Esophagus muscularis mucosa (tissue), 4 donors: Measurements from ENCODE around the gene BTBD1.

ENCODE experiments used
- EP300 ChIP-seq: sonication (generic); formaldehyde crosslinking; IDR thresholded peaks from one replicate; pipeline ENCODE4 v1.6.1; 2017; ENCODE audit warnings: antibody characterized with exemption
- POLR2A ChIP-seq: fragments of 450-650 bp; IDR thresholded peaks from one replicate; pipeline ENCODE4 v1.6.1; 2017; ENCODE audit warnings: antibody characterized with exemption, moderate library complexity, mild to moderate bottlenecking, low read depth
- POLR2AphosphoS5 ChIP-seq, 2 donors: sonication (generic); formaldehyde crosslinking; IDR thresholded peaks; one replicate each; pipeline ENCODE4 v1.6.1; 2017; ENCODE audit warnings: antibody characterized with exemption in 2 of 2
- TF ChIP-seq, protein P1 (sequence below), 3 experiments: fragments of 200-600 bp in 2 of 3; fragments of 450-650 bp in 1 of 3; sonication (generic) in 2 of 3; IDR thresholded peaks; one replicate each; pipeline ENCODE4 v1.5.1; 2017 to 2019; ENCODE audit warnings: antibody characterized with exemption in 3 of 3, mild to moderate bottlenecking in 2 of 3, moderate library complexity in 1 of 3

DNA sequence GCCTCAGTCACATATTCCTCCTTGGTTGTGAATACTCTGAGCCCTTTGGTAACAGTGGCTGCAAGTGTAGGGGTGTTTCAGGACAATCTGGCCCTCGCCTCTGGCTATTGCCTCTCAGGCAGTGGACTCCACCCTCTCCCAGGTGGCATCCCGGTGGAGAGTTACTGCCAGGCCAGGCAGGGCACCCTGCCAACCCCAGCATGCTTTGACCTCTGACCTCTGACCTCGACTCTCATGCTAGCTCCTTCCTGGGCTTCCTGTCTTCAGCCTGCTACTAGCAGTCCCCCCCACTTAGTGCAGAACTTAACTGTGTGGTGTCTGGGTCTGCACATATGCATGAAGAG lies 45.9 kb upstream of the BTBD1 start:
- TF ChIP-seq, protein P1, sequence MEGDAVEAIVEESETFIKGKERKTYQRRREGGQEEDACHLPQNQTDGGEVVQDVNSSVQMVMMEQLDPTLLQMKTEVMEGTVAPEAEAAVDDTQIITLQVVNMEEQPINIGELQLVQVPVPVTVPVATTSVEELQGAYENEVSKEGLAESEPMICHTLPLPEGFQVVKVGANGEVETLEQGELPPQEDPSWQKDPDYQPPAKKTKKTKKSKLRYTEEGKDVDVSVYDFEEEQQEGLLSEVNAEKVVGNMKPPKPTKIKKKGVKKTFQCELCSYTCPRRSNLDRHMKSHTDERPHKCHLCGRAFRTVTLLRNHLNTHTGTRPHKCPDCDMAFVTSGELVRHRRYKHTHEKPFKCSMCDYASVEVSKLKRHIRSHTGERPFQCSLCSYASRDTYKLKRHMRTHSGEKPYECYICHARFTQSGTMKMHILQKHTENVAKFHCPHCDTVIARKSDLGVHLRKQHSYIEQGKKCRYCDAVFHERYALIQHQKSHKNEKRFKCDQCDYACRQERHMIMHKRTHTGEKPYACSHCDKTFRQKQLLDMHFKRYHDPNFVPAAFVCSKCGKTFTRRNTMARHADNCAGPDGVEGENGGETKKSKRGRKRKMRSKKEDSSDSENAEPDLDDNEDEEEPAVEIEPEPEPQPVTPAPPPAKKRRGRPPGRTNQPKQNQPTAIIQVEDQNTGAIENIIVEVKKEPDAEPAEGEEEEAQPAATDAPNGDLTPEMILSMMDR (IDR thresholded peaks at IDR 0.05), result no peak
- no peak for TF ChIP-seq POLR2A
- TF ChIP-seq POLR2AphosphoS5 (IDR thresholded peaks at IDR 0.05), result peak in 1 of 2 donors; percentile 19
- TF ChIP-seq EP300, result no peak
